ENCODE results near the gene CDH5. TPM values are rescaled to one million over a fixed set of nuclear protein-coding genes. Genes with fewer than 3 reads are reported as not detected.

CDH5 gene
- total and polyA plus RNA-seq, 4 donors, result 5.5 to 21.9 (median 17.5) TPM

- no peak overlapping the region for H3K27ac ChIP-seq (ENCODE audit: low read depth in 1 of 2, low read length in 2 of 2)
- H3K4me1 ChIP-seq (ENCODE audit: control insufficient read depth in 4 of 4, insufficient read depth in 4 of 4, low read length in 3 of 4), result no peaks in the 10 kb centered on the region
- DNase-seq (ENCODE audit: low spot score), result no peak
- WGBS, result 47% methylated on average over 4 of the region's 4 CpGs
- H3K9ac ChIP-seq (ENCODE audit: low read depth in 1 of 2, low read length in 2 of 2), result no peak overlapping the region
- H3K36me3 ChIP-seq (ENCODE audit: control insufficient read depth in 4 of 4, insufficient read depth in 3 of 4, low read depth in 1 of 4, low read length in 3 of 4), result no peaks in the 10 kb centered on the region
- H3K27me3 ChIP-seq (ENCODE audit: control insufficient read depth in 4 of 4, insufficient read depth in 4 of 4, low read length in 3 of 4), result no peaks in the 10 kb centered on the region
- H3K4me3 ChIP-seq (ENCODE audit: low read depth in 1 of 3, low read length in 3 of 3), result no peak overlapping the region
- H3K9me3 ChIP-seq (ENCODE audit: control insufficient read depth in 4 of 4, low read length in 3 of 4), result peaks cover 0 to 11% (median 2%) of the 10 kb centered on the region in 4 donors
- no peak for TF ChIP-seq JUND (IDR thresholded peaks at IDR 0.05)
- no peak for TF ChIP-seq CTCF (IDR thresholded peaks at IDR 0.05; ENCODE audit: low read depth, low read length, missing input control)
- TF ChIP-seq FOXA2 (IDR thresholded peaks at IDR 0.05), result no peak
- TF ChIP-seq YY1 (IDR thresholded peaks at IDR 0.05), result no peak
- TF ChIP-seq RAD21 (IDR thresholded peaks at IDR 0.05), result no peak
- no peak for TF ChIP-seq TAF1 (conservative IDR thresholded peaks at IDR 0.05)
- no peak for TF ChIP-seq REST (IDR thresholded peaks at IDR 0.05)
- no peak for TF ChIP-seq FOXA1 (IDR thresholded peaks at IDR 0.05)
- no peak for TF ChIP-seq GABPA (IDR thresholded peaks at IDR 0.05 in 1 of 2, conservative IDR thresholded peaks at IDR 0.05 in 1 of 2)
- TF ChIP-seq MAX (IDR thresholded peaks at IDR 0.05), result no peak
- no peak for TF ChIP-seq SP1 (IDR thresholded peaks at IDR 0.05)
- no peak for TF ChIP-seq EGR1 (IDR thresholded peaks at IDR 0.05; ENCODE audit: low read depth in 2 of 2)
- no peak for TF ChIP-seq HNF4A (conservative IDR thresholded peaks at IDR 0.05)
- TF ChIP-seq HNF4G (IDR thresholded peaks at IDR 0.05), result no peak
- TF ChIP-seq NR2F2 (IDR thresholded peaks at IDR 0.05), result no peak
- no peak for TF ChIP-seq RXRA (IDR thresholded peaks at IDR 0.05)
Measured at GRCh38 chr16:66334853-66335574, 31.5 kb upstream of the CDH5 start.

- Histone ChIP-seq H3K9ac (ENCODE audit: low read depth in 1 of 2, low read length in 2 of 2) (no peak overlapping the region), H3K36me3 (ENCODE audit: control insufficient read depth in 4 of 4, insufficient read depth in 3 of 4, low read depth in 1 of 4, low read length in 3 of 4) (no peaks in the 10 kb centered on the region), H3K27ac (ENCODE audit: low read depth in 1 of 2, low read length in 2 of 2) (no peak overlapping the region), H3K4me1 (ENCODE audit: control insufficient read depth in 4 of 4, insufficient read depth in 4 of 4, low read length in 3 of 4) (no peaks in the 10 kb centered on the region), H3K27me3 (ENCODE audit: control insufficient read depth in 4 of 4, insufficient read depth in 4 of 4, low read length in 3 of 4) (no peaks in the 10 kb centered on the region), H3K9me3 (ENCODE audit: control insufficient read depth in 4 of 4, low read length in 3 of 4) (peaks cover 0 to 11% (median 2%) of the 10 kb centered on the region in 4 donors), H3K4me3 (ENCODE audit: low read depth in 1 of 3, low read length in 3 of 3) (no peak overlapping the region)
- WGBS, result 69% methylated on average over 8 of the region's 8 CpGs
- no peak for DNase-seq (ENCODE audit: low spot score)
- TF ChIP-seq YY1 (IDR thresholded peaks at IDR 0.05) (no peak), MAX (IDR thresholded peaks at IDR 0.05) (no peak), FOXA2 (IDR thresholded peaks at IDR 0.05) (no peak), CTCF (IDR thresholded peaks at IDR 0.05; ENCODE audit: low read depth, low read length, missing input control) (no peak), SP1 (IDR thresholded peaks at IDR 0.05) (no peak), ATF3 (IDR thresholded peaks at IDR 0.05) (no peak), HNF4G (IDR thresholded peaks at IDR 0.05) (no peak), FOXA1 (IDR thresholded peaks at IDR 0.05) (no peak), GABPA (IDR thresholded peaks at IDR 0.05 in 1 of 2, conservative IDR thresholded peaks at IDR 0.05 in 1 of 2) (no peak), JUND (IDR thresholded peaks at IDR 0.05) (no peak), EGR1 (IDR thresholded peaks at IDR 0.05; ENCODE audit: low read depth in 2 of 2) (no peak), NR2F2 (IDR thresholded peaks at IDR 0.05) (no peak), HNF4A (conservative IDR thresholded peaks at IDR 0.05) (no peak), RAD21 (IDR thresholded peaks at IDR 0.05) (no peak), RXRA (IDR thresholded peaks at IDR 0.05) (no peak), REST (IDR thresholded peaks at IDR 0.05) (no peak)
Measured at GRCh38 chr16:66335704-66336329, 30.7 kb upstream of the CDH5 start.
